Measurements from ENCODE around the gene USP50.

DNA sequence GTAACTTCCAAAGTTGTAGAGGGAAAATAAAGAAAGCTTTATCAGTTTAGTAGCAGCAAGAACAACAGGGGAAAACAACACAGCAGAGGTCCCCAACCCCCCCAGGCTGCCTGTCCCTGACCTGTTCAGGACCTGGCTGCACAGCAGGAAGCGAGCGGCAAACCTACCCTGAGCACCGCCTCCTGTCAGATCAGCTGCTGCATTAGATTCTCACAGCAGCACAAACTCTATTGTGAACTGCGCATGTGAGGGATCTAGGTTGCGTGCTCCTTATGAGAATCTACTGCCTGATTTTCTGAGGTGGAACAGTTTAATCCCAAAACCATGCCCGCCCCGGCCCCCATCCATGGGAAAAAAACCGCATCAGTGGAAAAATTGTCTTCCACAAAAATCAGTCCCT lies 40.3 kb downstream of the USP50 start:
- TF ChIP-seq POLR2A (IDR thresholded peaks at IDR 0.05; ENCODE audit: low read depth) = no peak
- TF ChIP-seq, protein P1, sequence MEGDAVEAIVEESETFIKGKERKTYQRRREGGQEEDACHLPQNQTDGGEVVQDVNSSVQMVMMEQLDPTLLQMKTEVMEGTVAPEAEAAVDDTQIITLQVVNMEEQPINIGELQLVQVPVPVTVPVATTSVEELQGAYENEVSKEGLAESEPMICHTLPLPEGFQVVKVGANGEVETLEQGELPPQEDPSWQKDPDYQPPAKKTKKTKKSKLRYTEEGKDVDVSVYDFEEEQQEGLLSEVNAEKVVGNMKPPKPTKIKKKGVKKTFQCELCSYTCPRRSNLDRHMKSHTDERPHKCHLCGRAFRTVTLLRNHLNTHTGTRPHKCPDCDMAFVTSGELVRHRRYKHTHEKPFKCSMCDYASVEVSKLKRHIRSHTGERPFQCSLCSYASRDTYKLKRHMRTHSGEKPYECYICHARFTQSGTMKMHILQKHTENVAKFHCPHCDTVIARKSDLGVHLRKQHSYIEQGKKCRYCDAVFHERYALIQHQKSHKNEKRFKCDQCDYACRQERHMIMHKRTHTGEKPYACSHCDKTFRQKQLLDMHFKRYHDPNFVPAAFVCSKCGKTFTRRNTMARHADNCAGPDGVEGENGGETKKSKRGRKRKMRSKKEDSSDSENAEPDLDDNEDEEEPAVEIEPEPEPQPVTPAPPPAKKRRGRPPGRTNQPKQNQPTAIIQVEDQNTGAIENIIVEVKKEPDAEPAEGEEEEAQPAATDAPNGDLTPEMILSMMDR (IDR thresholded peaks at IDR 0.05) = no peak
- no peak for TF ChIP-seq POLR2AphosphoS5 (IDR thresholded peaks at IDR 0.05)
